HCT116 (cell line): ENCODE data around the gene RBM12.

Experiments
- FOSL1 ChIP-seq: IDR thresholded peaks from 2 replicates; pipeline ENCODE4 v1.6.1; 2012; ENCODE audit warnings: low read depth
- POLR2A ChIP-seq: IDR thresholded peaks from 2 replicates; pipeline ENCODE4 v1.7.0; 2011; ENCODE audit warnings: borderline replicate concordance; ENCODE audit not compliant: insufficient read depth, insufficient read length; ENCODE audit errors: extremely low read depth
- REST ChIP-seq: IDR thresholded peaks from 2 replicates; pipeline ENCODE4 v1.6.1; 2012; ENCODE audit warnings: low read depth

GRCh38 chr20:35629427-35630145 is 35.1 kb downstream of the RBM12 start:
- TF ChIP-seq FOSL1 (no peak), REST (no peak), POLR2A (no peak)
